T47D (cell line): ENCODE measurements around the gene NOXO1.
"Not testable (repeated sequence)": the region's sequence is repeated elsewhere in the genome, so short reads cannot be mapped to it uniquely, and the experiment has no call there.

Experiments
- DNase-seq, 2 experiments: peaks; one replicate each; pipeline versions ENCODE4 v3.0.0 to v3.0.0-alpha.2; 2011 to 2012; ENCODE audit warnings: low read depth in 1 of 2, low spot score in 1 of 2
- JUND ChIP-seq: IDR thresholded peaks from 2 replicates; pipeline ENCODE4 v1.6.1; 2012; ENCODE audit warnings: low read depth
- in situ Hi-C: cut with HindIII; loops from 2 replicates; pipeline ENCODE4 v1.10.0; 2016; ENCODE audit warnings: low sequenced_read_pairs, low pct_unique_long_range_greater_than_20kb

NOXO1 gene

GRCh38 chr16:1941162-1942046 is 39.9 kb downstream of the NOXO1 start:
- in situ Hi-C loops, result no loop called here
- DNase-seq, result no peak
- no peak for TF ChIP-seq JUND

- no peak for DNase-seq
- in situ Hi-C loops, result no loop called here
- TF ChIP-seq JUND, result no peak
These were observed 40.8 kb downstream of the NOXO1 start for GRCh38 chr16:1940273-1941161.

GRCh38 chr16:1939833-1940232 is 41.4 kb downstream of the NOXO1 start:
- in situ Hi-C loops, DNase-seq: not testable (repeated sequence)

GRCh38 chr16:1938910-1939309 is 42.4 kb downstream of the NOXO1 start:
- in situ Hi-C loops, result no loop called here
- DNase-seq, result no peak
- TF ChIP-seq JUND, result no peak

- no peak for DNase-seq
- TF ChIP-seq JUND, result no peak
- in situ Hi-C loops, result no loop called here
These were observed 43.0 kb downstream of the NOXO1 start for GRCh38 chr16:1938316-1938715.

GRCh38 chr16:1936945-1937479 is 44.3 kb downstream of the NOXO1 start:
- in situ Hi-C loops, result no loop called here
- TF ChIP-seq JUND, result no peak
- no peak for DNase-seq

- in situ Hi-C loops, result no loop called here
- no peak for DNase-seq
- TF ChIP-seq JUND, result no peak
These were observed 48.1 kb downstream of the NOXO1 start for GRCh38 chr16:1933097-1933661.

- peak; percentile 77 to 88 for DNase-seq
- in situ Hi-C loops, result no loop called here
- TF ChIP-seq JUND, result no peak
These were observed 48.9 kb downstream of the NOXO1 start for GRCh38 chr16:1932050-1933028.

GRCh38 chr16:1930338-1930720 is 50.9 kb downstream of the NOXO1 start:
- DNase-seq, result no peak
- in situ Hi-C loops, result no loop called here
- no peak for TF ChIP-seq JUND

- no peak for TF ChIP-seq JUND
- peak; percentile 86 to 87 for DNase-seq
- in situ Hi-C loops, result no loop called here
These were observed 51.5 kb downstream of the NOXO1 start for GRCh38 chr16:1929578-1930337.

GRCh38 chr16:1929105-1929504 is 52.2 kb downstream of the NOXO1 start:
- in situ Hi-C loops, result no loop called here

More at GRCh38 chr16:1929105-1929504, 52.2 kb downstream of the NOXO1 start:
- peak in 1 of 2 experiments; percentile 22 for DNase-seq
- no peak for TF ChIP-seq JUND
